Activated naive CD8-positive, alpha-beta T cell treated with anti-CD3 and anti-CD28 coated beads for 36 hours (primary cell): ENCODE results near the gene CACNA1C. TPM values are rescaled to one million over a fixed set of nuclear protein-coding genes. Genes with fewer than 3 reads are reported as not detected.

Experiments used
- DNase-seq: peaks from one replicate; pipeline ENCODE4 v3.0.0; 2021
- H3K27ac Mint-ChIP-seq: one replicate; pipeline ENCODE4 v1.8.0; 2022; ENCODE audit warnings: mild to moderate bottlenecking, moderate library complexity, mixed read lengths
- H3K27me3 Mint-ChIP-seq: one replicate; pipeline ENCODE4 v1.8.0; 2022; ENCODE audit warnings: mild to moderate bottlenecking, mixed read lengths
- H3K36me3 Mint-ChIP-seq: one replicate; pipeline ENCODE4 v1.8.0; 2021; ENCODE audit warnings: mild to moderate bottlenecking, mixed read lengths
- H3K4me1 Mint-ChIP-seq: one replicate; pipeline ENCODE4 v1.8.0; 2021; ENCODE audit warnings: mixed read lengths
- H3K4me3 Mint-ChIP-seq: one replicate; pipeline ENCODE4 v1.8.0; 2022; ENCODE audit warnings: mild to moderate bottlenecking, moderate library complexity, mixed read lengths
- H3K9me3 Mint-ChIP-seq: one replicate; pipeline ENCODE4 v1.8.0; 2022; ENCODE audit warnings: mixed read lengths
- total RNA-seq, 2 experiments: library from RNA; stranded (reverse); gene quantifications; one replicate each; pipeline ENCODE4 v1.2.3, GENCODE V29; 2021

The CACNA1C gene
- total RNA-seq, 2 experiments from 2014 or later, result 0.02 to 0.14 TPM

- no peak overlapping the region for H3K4me3 Mint-ChIP-seq
- no peaks in the 10 kb centered on the region for H3K4me1 Mint-ChIP-seq
- no peak for DNase-seq
- H3K27me3 Mint-ChIP-seq, result peaks cover under 1% of the 10 kb centered on the region
- H3K9me3 Mint-ChIP-seq, result no peaks in the 10 kb centered on the region
- no peak overlapping the region for H3K27ac Mint-ChIP-seq
- no peaks in the 10 kb centered on the region for H3K36me3 Mint-ChIP-seq
Observed at GRCh38 chr12:2567711-2568110, 514.9 kb downstream of the CACNA1C start.

- H3K4me1 Mint-ChIP-seq, result no peaks in the 10 kb centered on the region
- DNase-seq, result no peak
- no peaks in the 10 kb centered on the region for H3K36me3 Mint-ChIP-seq
- H3K27ac Mint-ChIP-seq, result no peak overlapping the region
- no peak overlapping the region for H3K4me3 Mint-ChIP-seq
- peaks cover 8% of the 10 kb centered on the region for H3K27me3 Mint-ChIP-seq
- H3K9me3 Mint-ChIP-seq, result no peaks in the 10 kb centered on the region
Observed at GRCh38 chr12:2570562-2570961, 517.8 kb downstream of the CACNA1C start.

- H3K36me3 Mint-ChIP-seq, result no peaks in the 10 kb centered on the region
- no peak overlapping the region for H3K4me3 Mint-ChIP-seq
- no peaks in the 10 kb centered on the region for H3K4me1 Mint-ChIP-seq
- DNase-seq, result no peak
- no peaks in the 10 kb centered on the region for H3K9me3 Mint-ChIP-seq
- H3K27me3 Mint-ChIP-seq, result peaks cover 8% of the 10 kb centered on the region
- H3K27ac Mint-ChIP-seq, result no peak overlapping the region
Observed at GRCh38 chr12:2574355-2574935, 521.7 kb downstream of the CACNA1C start.

GRCh38 chr12:2575245-2575644 is 522.5 kb downstream of the CACNA1C start:
- H3K4me3 Mint-ChIP-seq, result no peak overlapping the region
- no peak overlapping the region for H3K27ac Mint-ChIP-seq
- H3K4me1 Mint-ChIP-seq, result no peaks in the 10 kb centered on the region
- no peaks in the 10 kb centered on the region for H3K36me3 Mint-ChIP-seq
- DNase-seq, result no peak
- H3K27me3 Mint-ChIP-seq, result peaks cover 11% of the 10 kb centered on the region
- H3K9me3 Mint-ChIP-seq, result no peaks in the 10 kb centered on the region

GRCh38 chr12:2578211-2578610 is 525.4 kb downstream of the CACNA1C start:
- H3K9me3 Mint-ChIP-seq, result no peaks in the 10 kb centered on the region
- peaks cover 2% of the 10 kb centered on the region for H3K4me1 Mint-ChIP-seq
- H3K27me3 Mint-ChIP-seq, result peaks cover 27% of the 10 kb centered on the region
- H3K27ac Mint-ChIP-seq, result no peak overlapping the region
- no peaks in the 10 kb centered on the region for H3K36me3 Mint-ChIP-seq
- no peak for DNase-seq
- no peak overlapping the region for H3K4me3 Mint-ChIP-seq

GRCh38 chr12:2578772-2579171 is 526.0 kb downstream of the CACNA1C start:
- H3K27me3 Mint-ChIP-seq, result peaks cover 32% of the 10 kb centered on the region

GRCh38 chr12:2580821-2581220 is 528.0 kb downstream of the CACNA1C start:
- H3K27ac Mint-ChIP-seq, result no peak overlapping the region

More at GRCh38 chr12:2578772-2579171, 526.0 kb downstream of the CACNA1C start:
- DNase-seq, result no peak
- Mint-ChIP-seq H3K4me1 (peaks cover 2% of the 10 kb centered on the region), H3K27ac (no peak overlapping the region), H3K36me3 (no peaks in the 10 kb centered on the region), H3K4me3 (no peak overlapping the region), H3K9me3 (no peaks in the 10 kb centered on the region)

GRCh38 chr12:2581293-2582045 is 528.7 kb downstream of the CACNA1C start:
- peaks cover 40% of the 10 kb centered on the region for H3K27me3 Mint-ChIP-seq
- H3K36me3 Mint-ChIP-seq, result no peaks in the 10 kb centered on the region
- peaks cover 2% of the 10 kb centered on the region for H3K4me1 Mint-ChIP-seq
- no peak overlapping the region for H3K4me3 Mint-ChIP-seq
- H3K27ac Mint-ChIP-seq, result no peak overlapping the region
- no peaks in the 10 kb centered on the region for H3K9me3 Mint-ChIP-seq
- no peak for DNase-seq

More at GRCh38 chr12:2580821-2581220, 528.0 kb downstream of the CACNA1C start:
- DNase-seq, result no peak
- Mint-ChIP-seq H3K4me1 (peaks cover 2% of the 10 kb centered on the region), H3K36me3 (no peaks in the 10 kb centered on the region), H3K27me3 (peaks cover 39% of the 10 kb centered on the region), H3K4me3 (no peak overlapping the region), H3K9me3 (no peaks in the 10 kb centered on the region)

GRCh38 chr12:2582631-2583030 is 529.8 kb downstream of the CACNA1C start:
- no peak overlapping the region for H3K4me3 Mint-ChIP-seq
- H3K4me1 Mint-ChIP-seq, result peaks cover 2% of the 10 kb centered on the region
- no peaks in the 10 kb centered on the region for H3K36me3 Mint-ChIP-seq
- no peaks in the 10 kb centered on the region for H3K9me3 Mint-ChIP-seq
- DNase-seq, result no peak
- H3K27ac Mint-ChIP-seq, result no peak overlapping the region
- peaks cover 44% of the 10 kb centered on the region for H3K27me3 Mint-ChIP-seq

GRCh38 chr12:2583091-2583497 is 530.3 kb downstream of the CACNA1C start:
- Mint-ChIP-seq H3K27ac (no peak overlapping the region), H3K4me3 (no peak overlapping the region), H3K9me3 (no peaks in the 10 kb centered on the region), H3K36me3 (no peaks in the 10 kb centered on the region), H3K4me1 (peaks cover 2% of the 10 kb centered on the region), H3K27me3 (peaks cover 44% of the 10 kb centered on the region)
- peak; percentile 70 for DNase-seq

GRCh38 chr12:2583642-2584401 is 531.0 kb downstream of the CACNA1C start:
- no peak overlapping the region for H3K4me3 Mint-ChIP-seq
- no peaks in the 10 kb centered on the region for H3K36me3 Mint-ChIP-seq
- peaks cover 2% of the 10 kb centered on the region for H3K4me1 Mint-ChIP-seq
- no peak overlapping the region for H3K27ac Mint-ChIP-seq
- peaks cover 46% of the 10 kb centered on the region for H3K27me3 Mint-ChIP-seq
- DNase-seq, result no peak
- H3K9me3 Mint-ChIP-seq, result no peaks in the 10 kb centered on the region

- H3K4me1 Mint-ChIP-seq, result peaks cover 2% of the 10 kb centered on the region
- no peak for DNase-seq
- no peak overlapping the region for H3K4me3 Mint-ChIP-seq
- no peaks in the 10 kb centered on the region for H3K36me3 Mint-ChIP-seq
- H3K27ac Mint-ChIP-seq, result no peak overlapping the region
- no peaks in the 10 kb centered on the region for H3K9me3 Mint-ChIP-seq
- peaks cover 38% of the 10 kb centered on the region for H3K27me3 Mint-ChIP-seq
Observed at GRCh38 chr12:2586156-2587038, 533.6 kb downstream of the CACNA1C start.

- Mint-ChIP-seq H3K4me3 (no peak overlapping the region), H3K36me3 (no peaks in the 10 kb centered on the region), H3K9me3 (peaks cover 1% of the 10 kb centered on the region), H3K27me3 (peaks cover 22% of the 10 kb centered on the region), H3K27ac (no peak overlapping the region), H3K4me1 (no peaks in the 10 kb centered on the region)
- DNase-seq, result no peak
Observed at GRCh38 chr12:2588345-2588744, 535.6 kb downstream of the CACNA1C start.

GRCh38 chr12:2589381-2589780 is 536.6 kb downstream of the CACNA1C start:
- Mint-ChIP-seq H3K36me3 (no peaks in the 10 kb centered on the region), H3K9me3 (peaks cover 4% of the 10 kb centered on the region), H3K4me1 (no peaks in the 10 kb centered on the region), H3K4me3 (no peak overlapping the region), H3K27me3 (peaks cover 14% of the 10 kb centered on the region), H3K27ac (no peak overlapping the region)
- no peak for DNase-seq
